ENCODE results near the gene UNC119B. TPM values are rescaled to one million over a fixed set of nuclear protein-coding genes. Genes with fewer than 3 reads are reported as not detected.
"Not testable (repeated sequence)": the region's sequence is repeated elsewhere in the genome, so short reads cannot be mapped to it uniquely, and the experiment has no call there.

Gene UNC119B
- total and polyA plus RNA-seq, 7 donors: 4.3 to 10.9 (median 8.2) TPM

DNA sequence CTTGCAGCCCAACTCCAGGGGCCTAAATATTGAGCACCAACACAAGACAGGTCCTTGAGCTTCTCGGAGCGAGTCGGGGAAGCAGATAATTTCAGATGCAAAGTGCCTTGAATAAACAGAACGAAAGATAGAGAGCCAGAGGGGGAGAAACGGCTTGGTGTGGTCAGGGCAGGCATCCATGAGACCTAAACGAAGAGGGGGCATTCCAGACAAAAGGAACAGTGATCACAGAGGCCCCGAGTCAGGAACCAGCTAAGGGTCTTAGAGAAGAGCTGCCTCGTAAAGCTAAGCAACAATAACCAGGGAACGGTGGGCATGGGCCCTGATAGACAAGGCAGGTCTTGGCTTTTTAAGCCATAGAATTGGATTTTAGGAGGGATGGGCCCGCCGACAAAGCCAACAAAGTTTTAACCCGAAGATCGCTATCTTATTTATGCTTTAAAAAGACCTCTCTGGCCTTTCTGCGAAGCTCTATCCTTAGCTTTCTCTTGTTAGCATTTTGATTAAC is 14.9 kb downstream of the UNC119B start:
- Histone ChIP-seq H3K4me3 (peak overlapping the region; percentile 91), H3K4me1 (peaks cover 31% of the 10 kb centered on the region), H3K27me3 (ENCODE audit: insufficient read depth in 3 of 3, low read length in 2 of 3) (no peaks in the 10 kb centered on the region), H3K9me3 (no peaks in the 10 kb centered on the region), H3K27ac (peak overlapping the region; percentile 92), H3K36me3 (ENCODE audit: insufficient read depth in 1 of 2, low read depth in 1 of 2) (peaks cover 9 to 73% of the 10 kb centered on the region in 2 donors)
- intact Hi-C loops (cut with DNase I): loop anchor here (5.0 kb wide), 1 partner anchor 247 kb away; no protein-coding TSS in a partner anchor
- TF ChIP-seq, protein P1, sequence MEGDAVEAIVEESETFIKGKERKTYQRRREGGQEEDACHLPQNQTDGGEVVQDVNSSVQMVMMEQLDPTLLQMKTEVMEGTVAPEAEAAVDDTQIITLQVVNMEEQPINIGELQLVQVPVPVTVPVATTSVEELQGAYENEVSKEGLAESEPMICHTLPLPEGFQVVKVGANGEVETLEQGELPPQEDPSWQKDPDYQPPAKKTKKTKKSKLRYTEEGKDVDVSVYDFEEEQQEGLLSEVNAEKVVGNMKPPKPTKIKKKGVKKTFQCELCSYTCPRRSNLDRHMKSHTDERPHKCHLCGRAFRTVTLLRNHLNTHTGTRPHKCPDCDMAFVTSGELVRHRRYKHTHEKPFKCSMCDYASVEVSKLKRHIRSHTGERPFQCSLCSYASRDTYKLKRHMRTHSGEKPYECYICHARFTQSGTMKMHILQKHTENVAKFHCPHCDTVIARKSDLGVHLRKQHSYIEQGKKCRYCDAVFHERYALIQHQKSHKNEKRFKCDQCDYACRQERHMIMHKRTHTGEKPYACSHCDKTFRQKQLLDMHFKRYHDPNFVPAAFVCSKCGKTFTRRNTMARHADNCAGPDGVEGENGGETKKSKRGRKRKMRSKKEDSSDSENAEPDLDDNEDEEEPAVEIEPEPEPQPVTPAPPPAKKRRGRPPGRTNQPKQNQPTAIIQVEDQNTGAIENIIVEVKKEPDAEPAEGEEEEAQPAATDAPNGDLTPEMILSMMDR (IDR thresholded peaks at IDR 0.05): no peak
- peak in 1 of 2 donors; percentile 49 for DNase-seq
- WGBS, 3 donors: 23 to 31% (median 25%) methylated on average over 14 of the region's 14 CpGs
- no peak for ATAC-seq

DNA sequence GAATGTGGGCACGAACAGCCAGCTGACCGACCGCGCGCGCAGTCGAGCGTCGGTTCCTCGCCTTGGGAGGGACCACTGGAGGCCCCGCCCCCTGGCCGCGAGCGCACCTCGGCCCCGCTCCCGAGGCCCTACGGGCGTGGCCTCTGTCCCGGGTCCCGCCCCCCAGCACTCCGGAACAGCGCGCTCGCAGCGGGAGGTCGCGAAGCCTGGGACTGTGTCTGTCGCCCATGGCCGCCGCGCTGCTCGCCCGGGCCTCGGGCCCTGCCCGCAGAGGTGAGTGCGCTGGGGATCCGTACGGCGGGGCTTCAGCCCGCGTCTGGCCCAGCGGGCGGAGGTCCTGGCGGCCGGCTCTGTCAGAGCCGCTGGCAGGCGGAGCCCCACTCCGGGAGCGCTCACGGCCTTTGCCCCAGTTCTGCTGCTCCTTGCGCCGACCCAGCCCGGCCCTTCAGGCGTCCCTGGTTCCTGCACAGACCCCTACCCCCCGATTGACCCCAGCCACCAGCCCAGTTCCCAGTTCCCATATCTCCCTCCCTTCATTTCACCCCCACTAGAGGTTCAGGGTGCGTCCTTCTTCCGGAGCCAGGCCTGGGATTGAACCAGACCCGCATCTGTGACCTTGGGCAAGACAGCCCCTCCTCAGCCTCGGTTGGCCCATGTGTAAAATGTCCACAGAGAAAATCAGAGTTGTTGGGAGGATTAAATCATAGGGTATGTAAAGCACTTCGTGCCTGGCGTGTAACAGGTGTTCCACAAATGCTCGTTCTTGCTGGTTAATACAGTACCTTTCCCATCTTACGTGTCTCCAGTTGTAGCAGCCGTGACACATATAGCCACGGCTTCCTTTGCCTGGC is 15.6 kb downstream of the UNC119B start, which contains the start of gene ACADS:
TSS of gene ACADS (plus strand) at position 168 of the 851 bp plus-strand sequence. CDS start at position 228, 60 bp downstream.
- Histone ChIP-seq H3K36me3 (ENCODE audit: insufficient read depth in 1 of 2, low read depth in 1 of 2) (peaks cover 7 to 73% of the 10 kb centered on the region in 2 donors), H3K9me3 (no peaks in the 10 kb centered on the region), H3K4me3 (peak within 1 kb of the TSS; percentile 91), H3K27me3 (ENCODE audit: insufficient read depth in 3 of 3, low read length in 2 of 3) (no peaks in the 10 kb centered on the region), H3K27ac (peak within 1 kb of the TSS; percentile 92), H3K4me1 (peaks cover 24% of the 10 kb centered on the region)
- ATAC-seq: peak; percentile 96 to 99 (median 98)
- TF ChIP-seq, protein P1 (IDR thresholded peaks at IDR 0.05): no peak
- intact Hi-C loops (cut with DNase I): loop anchor here (5.0 kb wide), 1 partner anchor 246 kb away; no protein-coding TSS in a partner anchor
- WGBS, 3 donors: 2 to 6% (median 3%) methylated on average over 46 to 66 of the region's 66 CpGs
- peak; percentile 92 to 96 for DNase-seq

DNA sequence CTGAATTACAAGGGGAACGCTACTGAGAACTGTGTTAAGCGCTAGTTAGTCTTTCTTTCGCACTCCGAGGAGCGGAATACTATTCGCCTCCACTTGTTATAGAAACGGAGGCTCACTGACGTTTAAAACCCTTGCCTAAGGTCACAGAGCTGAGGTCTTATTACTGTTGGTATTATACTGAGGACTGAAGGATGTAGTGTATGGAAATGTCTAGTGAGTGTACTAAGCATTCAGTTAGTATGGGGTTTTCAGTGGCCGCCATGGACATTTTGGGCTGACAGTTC is 16.2 kb downstream of the UNC119B start:
- intact Hi-C loops (cut with DNase I): loop anchor here (5.0 kb wide), 1 partner anchor 246 kb away; no protein-coding TSS in a partner anchor
- Histone ChIP-seq H3K27ac (peak overlapping the region; percentile 92), H3K9me3 (no peaks in the 10 kb centered on the region), H3K4me1 (peaks cover 18% of the 10 kb centered on the region), H3K36me3 (ENCODE audit: insufficient read depth in 1 of 2, low read depth in 1 of 2) (peaks cover 7 to 72% of the 10 kb centered on the region in 2 donors), H3K4me3 (peak overlapping the region; percentile 91), H3K27me3 (ENCODE audit: insufficient read depth in 3 of 3, low read length in 2 of 3) (no peaks in the 10 kb centered on the region)
- WGBS, 3 donors: 47 to 61% (median 58%) methylated on average over 9 of the region's 9 CpGs
- ATAC-seq: no peak
- no peak for DNase-seq
- TF ChIP-seq, protein P1 (IDR thresholded peaks at IDR 0.05): no peak

DNA sequence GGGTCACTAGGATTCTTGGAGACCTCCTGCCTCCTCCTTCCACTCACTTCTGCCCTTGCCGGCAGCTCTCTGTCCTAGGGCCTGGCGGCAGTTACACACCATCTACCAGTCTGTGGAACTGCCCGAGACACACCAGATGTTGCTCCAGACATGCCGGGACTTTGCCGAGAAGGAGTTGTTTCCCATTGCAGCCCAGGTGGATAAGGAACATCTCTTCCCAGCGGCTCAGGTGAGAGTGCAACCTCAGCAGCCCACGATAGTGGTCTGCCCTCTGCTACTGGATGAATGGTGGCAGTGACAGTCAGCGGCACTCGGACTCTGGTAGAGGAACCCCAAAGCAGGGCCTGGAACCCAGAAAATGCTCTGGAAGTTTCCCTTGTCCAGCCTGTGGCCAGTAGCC is 16.7 kb downstream of the UNC119B start:
- peaks cover 3 to 67% of the 10 kb centered on the region in 2 donors for H3K36me3 ChIP-seq (ENCODE audit: insufficient read depth in 1 of 2, low read depth in 1 of 2)
- no peak for ATAC-seq
- 85 to 90% (median 86%) methylated on average over 9 of the region's 9 CpGs for WGBS, 3 donors

DNA sequence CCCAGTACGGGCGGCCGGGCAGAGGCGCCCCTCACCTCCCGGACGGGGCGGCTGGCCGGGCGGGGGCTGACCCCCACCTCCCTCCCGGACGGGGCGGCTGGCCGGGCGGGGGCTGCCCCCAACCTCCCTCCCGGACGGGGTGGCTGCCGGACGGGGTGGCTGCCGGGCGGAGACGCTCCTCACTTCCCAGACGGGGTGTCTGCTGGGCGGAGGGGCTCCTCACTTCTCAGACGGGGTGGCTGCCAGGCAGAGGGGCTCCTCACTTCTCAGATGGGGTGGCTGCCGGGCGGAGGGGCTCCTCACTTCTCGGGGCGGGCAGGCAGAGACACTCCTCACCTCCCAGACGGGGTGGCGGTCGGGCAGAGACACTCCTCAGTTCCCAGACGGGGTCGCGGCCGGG is 21.9 kb downstream of the UNC119B start:
- H3K27me3 ChIP-seq (ENCODE audit: insufficient read depth in 3 of 3, low read length in 2 of 3); ATAC-seq; DNase-seq; H3K9me3 ChIP-seq; H3K4me3 ChIP-seq; intact Hi-C loops (cut with DNase I); H3K27ac ChIP-seq; H3K4me1 ChIP-seq: not testable (repeated sequence)
- peaks cover 3 to 57% of the 10 kb centered on the region in 2 donors for H3K36me3 ChIP-seq (ENCODE audit: insufficient read depth in 1 of 2, low read depth in 1 of 2)
- WGBS, 3 donors: 95 to 96% (median 95%) methylated on average over 27 to 35 of the region's 35 CpGs

More for the DNA sequence above, 16.7 kb downstream of the UNC119B start:
- H3K9me3 ChIP-seq: no peaks in the 10 kb centered on the region
- H3K4me3 ChIP-seq: peak overlapping the region; percentile 91
- peaks cover 18% of the 10 kb centered on the region for H3K4me1 ChIP-seq
- TF ChIP-seq, protein P1 (IDR thresholded peaks at IDR 0.05): no peak
- peak overlapping the region; percentile 92 for H3K27ac ChIP-seq
- DNase-seq: peak in 1 of 2 donors; percentile 31
- intact Hi-C loops (cut with DNase I): loop anchor here (5.0 kb wide), 1 partner anchor 245 kb away; no protein-coding TSS in a partner anchor
- H3K27me3 ChIP-seq (ENCODE audit: insufficient read depth in 3 of 3, low read length in 2 of 3): no peaks in the 10 kb centered on the region
